ENCODE measurements around the gene LHX5. TPM values are rescaled to one million over a fixed set of nuclear protein-coding genes. Genes with fewer than 3 reads are reported as not detected.

The LHX5 gene
- total and polyA plus RNA-seq, 4 donors, result not detected

DNA sequence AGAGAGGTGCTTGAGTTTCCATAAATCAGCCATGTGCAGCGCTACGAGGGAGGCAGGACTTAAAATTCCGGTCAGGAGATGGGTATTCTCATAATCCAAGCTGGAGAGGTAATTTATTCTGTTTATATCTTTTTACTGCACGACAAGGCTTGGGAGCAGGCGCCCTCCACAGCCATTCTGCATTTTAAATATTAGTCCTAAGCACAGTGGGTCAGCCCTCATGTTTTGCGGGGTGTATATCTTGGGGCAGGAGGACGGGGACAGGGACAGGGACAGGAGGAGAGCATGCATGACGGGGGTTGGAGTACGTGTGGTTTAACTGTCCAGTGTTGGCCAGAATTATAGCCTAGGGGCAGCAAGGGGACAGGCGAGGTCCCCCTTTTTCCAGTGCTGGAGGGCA lies 14.5 kb downstream of the LHX5 start:
- WGBS, result 57% methylated on average over 10 of the region's 10 CpGs
- peaks cover 0 to 4% (median 2%) of the 10 kb centered on the region in 4 donors for H3K27me3 ChIP-seq (ENCODE audit: control insufficient read depth in 4 of 4, insufficient read depth in 4 of 4, low read length in 3 of 4)

GRCh38 chr12:113456761-113457160 lies 14.9 kb downstream of the LHX5 start:
- no peak overlapping the region for H3K9ac ChIP-seq (ENCODE audit: low read depth in 1 of 2, low read length in 2 of 2)
- TF ChIP-seq YY1 (IDR thresholded peaks at IDR 0.05), result no peak
- no peak for TF ChIP-seq HNF4A (conservative IDR thresholded peaks at IDR 0.05)
- TF ChIP-seq TAF1 (conservative IDR thresholded peaks at IDR 0.05), result no peak
- no peak for TF ChIP-seq EGR1 (IDR thresholded peaks at IDR 0.05; ENCODE audit: low read depth in 2 of 2)
- no peak for TF ChIP-seq GABPA (IDR thresholded peaks at IDR 0.05 in 1 of 2, conservative IDR thresholded peaks at IDR 0.05 in 1 of 2)
- no peak for TF ChIP-seq JUND (IDR thresholded peaks at IDR 0.05)
- TF ChIP-seq RXRA (IDR thresholded peaks at IDR 0.05), result no peak
- TF ChIP-seq, protein P1, sequence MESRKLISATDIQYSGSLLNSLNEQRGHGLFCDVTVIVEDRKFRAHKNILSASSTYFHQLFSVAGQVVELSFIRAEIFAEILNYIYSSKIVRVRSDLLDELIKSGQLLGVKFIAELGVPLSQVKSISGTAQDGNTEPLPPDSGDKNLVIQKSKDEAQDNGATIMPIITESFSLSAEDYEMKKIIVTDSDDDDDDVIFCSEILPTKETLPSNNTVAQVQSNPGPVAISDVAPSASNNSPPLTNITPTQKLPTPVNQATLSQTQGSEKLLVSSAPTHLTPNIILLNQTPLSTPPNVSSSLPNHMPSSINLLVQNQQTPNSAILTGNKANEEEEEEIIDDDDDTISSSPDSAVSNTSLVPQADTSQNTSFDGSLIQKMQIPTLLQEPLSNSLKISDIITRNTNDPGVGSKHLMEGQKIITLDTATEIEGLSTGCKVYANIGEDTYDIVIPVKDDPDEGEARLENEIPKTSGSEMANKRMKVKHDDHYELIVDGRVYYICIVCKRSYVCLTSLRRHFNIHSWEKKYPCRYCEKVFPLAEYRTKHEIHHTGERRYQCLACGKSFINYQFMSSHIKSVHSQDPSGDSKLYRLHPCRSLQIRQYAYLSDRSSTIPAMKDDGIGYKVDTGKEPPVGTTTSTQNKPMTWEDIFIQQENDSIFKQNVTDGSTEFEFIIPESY (IDR thresholded peaks at IDR 0.05), result no peak
- no peak for TF ChIP-seq ATF3 (IDR thresholded peaks at IDR 0.05)
- TF ChIP-seq RAD21 (IDR thresholded peaks at IDR 0.05), result no peak
- TF ChIP-seq NR2F2 (IDR thresholded peaks at IDR 0.05), result no peak
- TF ChIP-seq HNF4G (IDR thresholded peaks at IDR 0.05), result no peak
- no peak for TF ChIP-seq CTCF (IDR thresholded peaks at IDR 0.05; ENCODE audit: low read depth, low read length, missing input control)
- TF ChIP-seq FOXA2 (IDR thresholded peaks at IDR 0.05), result no peak
- TF ChIP-seq, protein P2, sequence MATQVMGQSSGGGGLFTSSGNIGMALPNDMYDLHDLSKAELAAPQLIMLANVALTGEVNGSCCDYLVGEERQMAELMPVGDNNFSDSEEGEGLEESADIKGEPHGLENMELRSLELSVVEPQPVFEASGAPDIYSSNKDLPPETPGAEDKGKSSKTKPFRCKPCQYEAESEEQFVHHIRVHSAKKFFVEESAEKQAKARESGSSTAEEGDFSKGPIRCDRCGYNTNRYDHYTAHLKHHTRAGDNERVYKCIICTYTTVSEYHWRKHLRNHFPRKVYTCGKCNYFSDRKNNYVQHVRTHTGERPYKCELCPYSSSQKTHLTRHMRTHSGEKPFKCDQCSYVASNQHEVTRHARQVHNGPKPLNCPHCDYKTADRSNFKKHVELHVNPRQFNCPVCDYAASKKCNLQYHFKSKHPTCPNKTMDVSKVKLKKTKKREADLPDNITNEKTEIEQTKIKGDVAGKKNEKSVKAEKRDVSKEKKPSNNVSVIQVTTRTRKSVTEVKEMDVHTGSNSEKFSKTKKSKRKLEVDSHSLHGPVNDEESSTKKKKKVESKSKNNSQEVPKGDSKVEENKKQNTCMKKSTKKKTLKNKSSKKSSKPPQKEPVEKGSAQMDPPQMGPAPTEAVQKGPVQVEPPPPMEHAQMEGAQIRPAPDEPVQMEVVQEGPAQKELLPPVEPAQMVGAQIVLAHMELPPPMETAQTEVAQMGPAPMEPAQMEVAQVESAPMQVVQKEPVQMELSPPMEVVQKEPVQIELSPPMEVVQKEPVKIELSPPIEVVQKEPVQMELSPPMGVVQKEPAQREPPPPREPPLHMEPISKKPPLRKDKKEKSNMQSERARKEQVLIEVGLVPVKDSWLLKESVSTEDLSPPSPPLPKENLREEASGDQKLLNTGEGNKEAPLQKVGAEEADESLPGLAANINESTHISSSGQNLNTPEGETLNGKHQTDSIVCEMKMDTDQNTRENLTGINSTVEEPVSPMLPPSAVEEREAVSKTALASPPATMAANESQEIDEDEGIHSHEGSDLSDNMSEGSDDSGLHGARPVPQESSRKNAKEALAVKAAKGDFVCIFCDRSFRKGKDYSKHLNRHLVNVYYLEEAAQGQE (IDR thresholded peaks at IDR 0.05), result no peak
- no peak for TF ChIP-seq FOXA1 (IDR thresholded peaks at IDR 0.05)
- TF ChIP-seq, protein P3, sequence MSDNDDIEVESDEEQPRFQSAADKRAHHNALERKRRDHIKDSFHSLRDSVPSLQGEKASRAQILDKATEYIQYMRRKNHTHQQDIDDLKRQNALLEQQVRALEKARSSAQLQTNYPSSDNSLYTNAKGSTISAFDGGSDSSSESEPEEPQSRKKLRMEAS (IDR thresholded peaks at IDR 0.05), result no peak
- no peak for DNase-seq (ENCODE audit: low spot score)
- no peaks in the 10 kb centered on the region for H3K36me3 ChIP-seq (ENCODE audit: control insufficient read depth in 4 of 4, insufficient read depth in 3 of 4, low read depth in 1 of 4, low read length in 3 of 4)
- WGBS, result 61% methylated on average over 4 of the region's 4 CpGs
- no peaks in the 10 kb centered on the region for H3K4me1 ChIP-seq (ENCODE audit: control insufficient read depth in 4 of 4, insufficient read depth in 4 of 4, low read length in 3 of 4)
- H3K4me3 ChIP-seq (ENCODE audit: low read depth in 1 of 3, low read length in 3 of 3), result no peak overlapping the region
- H3K27me3 ChIP-seq (ENCODE audit: control insufficient read depth in 4 of 4, insufficient read depth in 4 of 4, low read length in 3 of 4), result peaks cover 0 to 4% (median 2%) of the 10 kb centered on the region in 4 donors
- H3K27ac ChIP-seq (ENCODE audit: low read depth in 1 of 2, low read length in 2 of 2), result no peak overlapping the region
- H3K9me3 ChIP-seq (ENCODE audit: control insufficient read depth in 4 of 4, low read length in 3 of 4), result no peaks in the 10 kb centered on the region

More for the DNA sequence above, 14.5 kb downstream of the LHX5 start:
- DNase-seq (ENCODE audit: low spot score), result no peak
- H3K4me3 ChIP-seq (ENCODE audit: low read depth in 1 of 3, low read length in 3 of 3), result no peak overlapping the region
- no peaks in the 10 kb centered on the region for H3K9me3 ChIP-seq (ENCODE audit: control insufficient read depth in 4 of 4, low read length in 3 of 4)
- H3K4me1 ChIP-seq (ENCODE audit: control insufficient read depth in 4 of 4, insufficient read depth in 4 of 4, low read length in 3 of 4), result peaks cover 0 to under 1% (median under 1%) of the 10 kb centered on the region in 4 donors
- no peaks in the 10 kb centered on the region for H3K36me3 ChIP-seq (ENCODE audit: control insufficient read depth in 4 of 4, insufficient read depth in 3 of 4, low read depth in 1 of 4, low read length in 3 of 4)
- no peak overlapping the region for H3K27ac ChIP-seq (ENCODE audit: low read depth in 1 of 2, low read length in 2 of 2)
- TF ChIP-seq YY1 (IDR thresholded peaks at IDR 0.05) (no peak), GABPA (IDR thresholded peaks at IDR 0.05 in 1 of 2, conservative IDR thresholded peaks at IDR 0.05 in 1 of 2) (no peak), HNF4A (conservative IDR thresholded peaks at IDR 0.05) (no peak), ATF3 (IDR thresholded peaks at IDR 0.05) (no peak), NR2F2 (IDR thresholded peaks at IDR 0.05) (no peak)
- no peak overlapping the region for H3K9ac ChIP-seq (ENCODE audit: low read depth in 1 of 2, low read length in 2 of 2)
